Progenitor cell of endocrine pancreas (in vitro differentiated cells): Measurements from ENCODE around the gene TM4SF4. TPM values are rescaled to one million over a fixed set of nuclear protein-coding genes. Genes with fewer than 3 reads are reported as not detected.

Source experiments
- DNase-seq: peaks from one replicate; pipeline ENCODE4 v3.0.0; 2021; ENCODE audit warnings: low spot score; ENCODE audit not compliant: unreplicated experiment
- H3K27ac Mint-ChIP-seq: 2 replicates; pipeline ENCODE4 v1.8.0; 2021; ENCODE audit warnings: mild to moderate bottlenecking, moderate library complexity, mixed read lengths
- H3K27me3 Mint-ChIP-seq: 2 replicates; pipeline ENCODE4 v1.8.0; 2021; ENCODE audit warnings: mixed read lengths
- H3K36me3 Mint-ChIP-seq: 2 replicates; pipeline ENCODE4 v1.8.0; 2022; ENCODE audit warnings: mixed read lengths; ENCODE audit not compliant: insufficient read depth
- H3K4me1 Mint-ChIP-seq: 2 replicates; pipeline ENCODE4 v1.8.0; 2021; ENCODE audit warnings: low read depth, mixed read lengths
- H3K4me3 Mint-ChIP-seq: 2 replicates; pipeline ENCODE4 v1.8.0; 2021; ENCODE audit warnings: low read depth, mild to moderate bottlenecking, moderate library complexity, mixed read lengths
- H3K9me3 Mint-ChIP-seq: 2 replicates; pipeline ENCODE4 v1.8.0; 2021; ENCODE audit warnings: low read depth, mixed read lengths
- total RNA-seq: library from RNA; stranded (reverse); gene quantifications from 2 replicates; pipeline ENCODE4 v1.2.1, GENCODE V29; 2021
- TF ChIP-seq, protein P1 (sequence below): fragments of 200-600 bp; sonication (generic); IDR thresholded peaks from one replicate; pipeline ENCODE4 v1.5.0; 2021; ENCODE audit warnings: antibody characterized with exemption, mild to moderate bottlenecking; ENCODE audit not compliant: unreplicated experiment

Gene TM4SF4
- total RNA-seq, 1 donor from 2014 or later, result 314 TPM

DNA sequence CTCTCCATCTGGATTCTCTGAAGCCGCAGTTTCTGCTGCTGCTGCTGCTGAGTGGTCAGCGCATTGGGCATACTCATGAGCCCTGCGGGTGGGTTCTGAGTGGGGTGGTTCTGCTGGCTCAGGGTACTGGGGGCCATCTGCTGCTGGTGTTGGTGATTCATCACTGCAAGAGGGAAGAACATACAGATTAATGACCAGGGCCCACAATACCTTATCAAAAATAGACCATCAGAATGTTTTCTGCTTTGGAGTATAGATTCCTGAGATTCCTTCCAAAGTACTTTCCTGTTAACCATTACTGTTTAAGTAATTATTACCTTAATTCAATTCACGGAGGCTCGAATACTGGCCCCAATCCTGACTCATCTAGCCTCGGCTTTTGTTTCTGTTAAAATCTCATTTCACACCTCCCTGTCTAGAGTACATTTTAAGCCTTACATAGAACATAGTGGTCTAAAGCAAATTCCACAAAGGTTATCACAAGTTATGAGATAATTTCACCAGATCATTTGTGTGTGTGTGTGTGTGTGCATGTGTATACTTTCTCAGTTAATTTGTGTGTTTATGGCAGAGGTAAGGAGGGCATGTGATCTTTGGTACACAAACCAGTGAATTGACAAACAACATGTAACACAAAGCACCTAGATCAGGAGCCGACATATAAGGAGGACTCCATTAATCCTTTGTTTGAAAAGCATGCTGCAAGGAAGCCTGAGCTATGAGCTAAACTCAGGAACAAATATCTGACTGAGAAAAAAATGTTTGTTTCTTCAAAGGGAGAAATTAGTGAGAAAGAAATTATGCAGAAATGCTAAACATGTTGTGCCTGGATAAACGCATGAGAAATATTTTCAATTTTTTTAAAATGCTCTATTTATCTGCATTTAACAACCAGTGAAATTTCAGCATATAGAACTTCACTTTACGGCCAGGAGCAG is 68.1 kb downstream of the TM4SF4 start:
- Mint-ChIP-seq H3K4me3 (peak overlapping the region; percentile 6), H3K36me3 (peaks cover 4% of the 10 kb centered on the region), H3K27ac (peak overlapping the region; percentile 96), H3K27me3 (no peaks in the 10 kb centered on the region), H3K4me1 (peaks cover 28% of the 10 kb centered on the region), H3K9me3 (no peaks in the 10 kb centered on the region)
- TF ChIP-seq, protein P1, sequence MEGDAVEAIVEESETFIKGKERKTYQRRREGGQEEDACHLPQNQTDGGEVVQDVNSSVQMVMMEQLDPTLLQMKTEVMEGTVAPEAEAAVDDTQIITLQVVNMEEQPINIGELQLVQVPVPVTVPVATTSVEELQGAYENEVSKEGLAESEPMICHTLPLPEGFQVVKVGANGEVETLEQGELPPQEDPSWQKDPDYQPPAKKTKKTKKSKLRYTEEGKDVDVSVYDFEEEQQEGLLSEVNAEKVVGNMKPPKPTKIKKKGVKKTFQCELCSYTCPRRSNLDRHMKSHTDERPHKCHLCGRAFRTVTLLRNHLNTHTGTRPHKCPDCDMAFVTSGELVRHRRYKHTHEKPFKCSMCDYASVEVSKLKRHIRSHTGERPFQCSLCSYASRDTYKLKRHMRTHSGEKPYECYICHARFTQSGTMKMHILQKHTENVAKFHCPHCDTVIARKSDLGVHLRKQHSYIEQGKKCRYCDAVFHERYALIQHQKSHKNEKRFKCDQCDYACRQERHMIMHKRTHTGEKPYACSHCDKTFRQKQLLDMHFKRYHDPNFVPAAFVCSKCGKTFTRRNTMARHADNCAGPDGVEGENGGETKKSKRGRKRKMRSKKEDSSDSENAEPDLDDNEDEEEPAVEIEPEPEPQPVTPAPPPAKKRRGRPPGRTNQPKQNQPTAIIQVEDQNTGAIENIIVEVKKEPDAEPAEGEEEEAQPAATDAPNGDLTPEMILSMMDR, result no peak
- DNase-seq, result no peak

DNA sequence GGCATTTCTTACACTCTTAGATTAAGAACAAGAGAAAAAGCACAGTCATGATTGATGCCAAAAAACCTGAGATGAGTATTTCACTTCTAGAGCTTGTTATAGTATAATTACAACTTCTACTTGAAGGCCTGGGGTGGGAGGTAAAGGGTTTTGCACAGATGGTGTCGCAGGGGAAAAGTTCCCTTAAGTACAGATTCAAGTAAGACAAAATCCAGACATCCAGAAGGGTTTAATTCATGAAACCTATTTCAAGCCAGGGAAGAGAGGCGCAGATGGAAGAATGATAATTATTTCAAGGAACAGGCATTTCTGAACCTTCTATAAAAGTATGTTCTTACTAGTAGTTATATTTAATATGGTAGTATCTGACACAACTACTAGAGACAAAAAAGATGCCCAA is 70.6 kb downstream of the TM4SF4 start:
- Mint-ChIP-seq H3K27me3 (no peaks in the 10 kb centered on the region), H3K27ac (no peak overlapping the region), H3K4me1 (peaks cover 30% of the 10 kb centered on the region), H3K4me3 (no peak overlapping the region), H3K36me3 (peaks cover 5% of the 10 kb centered on the region), H3K9me3 (no peaks in the 10 kb centered on the region)
- TF ChIP-seq, protein P1, result no peak
- DNase-seq, result no peak

DNA sequence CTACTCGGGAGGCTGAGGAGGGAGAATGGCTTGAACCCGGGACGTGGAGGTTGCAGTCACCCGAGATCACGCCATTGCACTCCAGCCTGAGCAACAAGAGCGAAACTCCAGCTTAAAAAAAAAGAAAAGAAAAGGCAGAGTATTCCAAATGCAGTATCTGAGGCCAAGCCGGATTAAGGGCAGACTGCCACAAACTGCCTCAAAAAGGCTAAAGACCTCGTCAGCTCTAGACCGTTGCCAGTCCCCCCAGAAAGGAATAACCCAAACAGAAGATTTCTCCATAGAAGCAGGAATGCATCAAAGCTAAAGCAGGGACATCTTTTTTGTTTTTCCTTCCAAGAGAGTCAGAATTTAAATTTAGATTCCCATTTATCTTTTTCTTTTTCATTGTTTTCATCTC is 72.9 kb downstream of the TM4SF4 start:
- Mint-ChIP-seq H3K36me3 (peaks cover 1% of the 10 kb centered on the region), H3K9me3 (no peaks in the 10 kb centered on the region), H3K27me3 (no peaks in the 10 kb centered on the region), H3K27ac (no peak overlapping the region), H3K4me1 (peaks cover 21% of the 10 kb centered on the region), H3K4me3 (no peak overlapping the region)
- no peak for DNase-seq
- TF ChIP-seq, protein P1, result no peak

DNA sequence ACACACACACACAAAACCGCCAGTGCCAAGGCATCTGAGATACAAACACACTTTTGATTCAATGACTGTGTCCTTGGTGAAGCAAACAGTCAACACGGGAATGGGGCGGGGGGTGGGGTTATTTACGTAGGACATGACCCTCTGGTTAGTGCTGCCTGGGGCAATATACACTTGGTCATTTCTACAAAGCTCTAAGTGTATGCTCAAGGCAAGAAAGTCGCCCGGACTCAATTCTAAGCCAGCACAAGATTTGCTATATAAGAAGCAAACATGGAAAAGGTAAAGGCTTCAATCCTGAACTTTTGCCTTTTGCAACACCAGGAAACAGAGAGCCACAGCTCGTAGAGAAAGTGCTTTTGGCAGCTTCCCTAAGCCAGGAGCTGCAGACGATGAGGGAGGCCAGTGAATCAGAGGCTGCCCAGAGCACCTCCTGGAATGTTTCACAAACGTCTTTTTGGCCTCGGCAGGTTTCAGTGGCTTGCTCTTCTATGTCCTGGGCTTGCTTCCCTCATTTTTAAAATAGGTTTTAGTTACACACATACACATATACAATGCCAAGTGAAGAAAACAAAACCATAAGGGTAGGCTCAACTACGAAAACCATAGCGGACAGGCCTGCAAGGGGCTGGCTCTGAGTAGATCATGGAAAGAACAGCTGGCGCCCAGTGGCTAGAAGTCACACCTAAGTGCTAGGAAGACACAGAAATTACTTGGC is 73.6 kb downstream of the TM4SF4 start:
- Mint-ChIP-seq H3K9me3 (no peaks in the 10 kb centered on the region), H3K4me1 (peaks cover 15% of the 10 kb centered on the region), H3K27ac (peak overlapping the region; percentile 81), H3K36me3 (peaks cover 1% of the 10 kb centered on the region), H3K4me3 (no peak overlapping the region), H3K27me3 (no peaks in the 10 kb centered on the region)
- DNase-seq, result no peak
- TF ChIP-seq, protein P1, result no peak

DNA sequence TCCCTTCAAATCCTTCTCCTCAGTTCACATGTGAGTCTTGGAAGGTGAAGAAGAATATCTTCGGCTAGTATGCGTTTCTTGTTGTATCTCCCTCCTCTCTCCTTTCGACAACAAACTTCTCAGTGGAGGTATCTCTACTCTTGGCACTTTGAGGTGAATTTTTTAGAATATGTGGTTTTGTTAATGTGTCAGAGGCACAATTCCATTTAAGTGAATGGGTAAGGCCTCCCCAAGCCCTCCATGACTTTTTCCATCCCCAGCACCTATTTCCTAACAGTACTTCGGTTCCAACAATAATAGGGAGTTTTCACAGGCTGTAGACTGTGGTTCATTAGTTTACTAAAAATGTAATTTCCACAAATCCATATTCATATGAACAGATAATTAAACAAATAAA is 74.2 kb downstream of the TM4SF4 start:
- H3K9me3 Mint-ChIP-seq, result no peaks in the 10 kb centered on the region
- peaks cover 17% of the 10 kb centered on the region for H3K4me1 Mint-ChIP-seq
- TF ChIP-seq, protein P1, result no peak
- H3K27ac Mint-ChIP-seq, result no peak overlapping the region
- DNase-seq, result no peak
- no peak overlapping the region for H3K4me3 Mint-ChIP-seq
- peaks cover 1% of the 10 kb centered on the region for H3K36me3 Mint-ChIP-seq
- H3K27me3 Mint-ChIP-seq, result no peaks in the 10 kb centered on the region
